Activated CD4-positive, alpha-beta T cell treated with anti-CD3 and anti-CD28 coated beads, Interleukin-2, amount 50 U/mL, for 16 hours (primary cell): ENCODE data around the gene HNRNPA1.
"Not testable (repeated sequence)": the region's sequence is repeated elsewhere in the genome, so short reads cannot be mapped to it uniquely, and the experiment has no call there.

Experiments
- DNase-seq: peaks from one replicate; pipeline ENCODE4 v3.0.0-alpha.2; 2020

The HNRNPA1 gene

GRCh38 chr12:54277823-54278276 is 2.7 kb upstream of the HNRNPA1 start:
- DNase-seq: no peak

- DNase-seq: no peak
These were observed 1.3 kb upstream of the HNRNPA1 start for GRCh38 chr12:54279227-54279631.

GRCh38 chr12:54279632-54280467 is 676 bp upstream of the HNRNPA1 start, which contains the start of gene CBX5:
CBX5 (minus strand) TSS chr12:54280122; CDS start chr12:54257650, 22,472 bp downstream.
- DNase-seq: peak; percentile 99

- peak; percentile 65 for DNase-seq
These were observed 724 bp downstream of the HNRNPA1 start for GRCh38 chr12:54281261-54281638.

DNA sequence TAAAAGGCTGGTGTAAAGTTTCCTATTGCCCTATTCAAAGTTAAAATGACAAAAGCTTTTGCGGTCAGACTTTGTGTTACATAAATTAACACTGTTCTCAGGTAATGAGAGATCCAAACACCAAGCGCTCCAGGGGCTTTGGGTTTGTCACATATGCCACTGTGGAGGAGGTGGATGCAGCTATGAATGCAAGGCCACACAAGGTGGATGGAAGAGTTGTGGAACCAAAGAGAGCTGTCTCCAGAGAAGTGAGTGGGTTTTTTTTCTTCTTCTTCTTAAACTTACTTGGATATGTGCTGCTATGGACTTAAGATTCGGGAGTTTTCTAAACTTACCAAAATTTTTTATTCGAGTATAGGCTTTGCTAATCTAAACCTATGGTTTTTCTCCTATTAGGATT is 1.2 kb downstream of the HNRNPA1 start:
- DNase-seq: not testable (repeated sequence)

DNA sequence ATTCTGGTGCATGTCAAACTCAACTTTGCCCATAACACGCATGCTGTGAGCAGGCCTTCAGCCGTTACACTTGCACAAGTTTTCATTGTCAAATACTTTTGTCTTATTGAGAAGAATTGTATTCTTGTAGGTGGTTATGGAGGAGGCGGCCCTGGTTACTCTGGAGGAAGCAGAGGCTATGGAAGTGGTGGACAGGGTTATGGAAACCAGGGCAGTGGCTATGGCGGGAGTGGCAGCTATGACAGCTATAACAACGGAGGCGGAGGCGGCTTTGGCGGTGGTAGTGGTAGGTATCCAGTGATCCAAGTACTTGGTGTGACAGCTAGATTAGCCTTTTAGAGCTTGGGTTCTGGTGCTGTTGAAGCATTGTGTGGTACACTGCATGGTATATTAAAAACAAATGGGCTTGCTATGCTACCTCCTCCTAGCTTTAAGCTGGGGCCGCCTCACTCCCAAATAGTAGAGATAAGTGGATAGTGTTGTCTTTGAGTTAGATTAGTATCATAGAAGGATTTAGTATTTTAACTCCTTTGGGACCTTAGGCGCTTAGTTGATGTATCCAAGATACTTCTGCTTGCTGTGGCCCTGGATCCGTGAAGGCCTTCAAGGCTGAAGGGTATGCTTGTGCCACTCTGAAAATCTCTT is 2.5 kb downstream of the HNRNPA1 start:
- DNase-seq: no peak

GRCh38 chr12:54284070-54284780 is 3.7 kb downstream of the HNRNPA1 start:
- not testable (repeated sequence) for DNase-seq

GRCh38 chr12:54285150-54286041 is 4.9 kb downstream of the HNRNPA1 start:
- no peak for DNase-seq

DNA sequence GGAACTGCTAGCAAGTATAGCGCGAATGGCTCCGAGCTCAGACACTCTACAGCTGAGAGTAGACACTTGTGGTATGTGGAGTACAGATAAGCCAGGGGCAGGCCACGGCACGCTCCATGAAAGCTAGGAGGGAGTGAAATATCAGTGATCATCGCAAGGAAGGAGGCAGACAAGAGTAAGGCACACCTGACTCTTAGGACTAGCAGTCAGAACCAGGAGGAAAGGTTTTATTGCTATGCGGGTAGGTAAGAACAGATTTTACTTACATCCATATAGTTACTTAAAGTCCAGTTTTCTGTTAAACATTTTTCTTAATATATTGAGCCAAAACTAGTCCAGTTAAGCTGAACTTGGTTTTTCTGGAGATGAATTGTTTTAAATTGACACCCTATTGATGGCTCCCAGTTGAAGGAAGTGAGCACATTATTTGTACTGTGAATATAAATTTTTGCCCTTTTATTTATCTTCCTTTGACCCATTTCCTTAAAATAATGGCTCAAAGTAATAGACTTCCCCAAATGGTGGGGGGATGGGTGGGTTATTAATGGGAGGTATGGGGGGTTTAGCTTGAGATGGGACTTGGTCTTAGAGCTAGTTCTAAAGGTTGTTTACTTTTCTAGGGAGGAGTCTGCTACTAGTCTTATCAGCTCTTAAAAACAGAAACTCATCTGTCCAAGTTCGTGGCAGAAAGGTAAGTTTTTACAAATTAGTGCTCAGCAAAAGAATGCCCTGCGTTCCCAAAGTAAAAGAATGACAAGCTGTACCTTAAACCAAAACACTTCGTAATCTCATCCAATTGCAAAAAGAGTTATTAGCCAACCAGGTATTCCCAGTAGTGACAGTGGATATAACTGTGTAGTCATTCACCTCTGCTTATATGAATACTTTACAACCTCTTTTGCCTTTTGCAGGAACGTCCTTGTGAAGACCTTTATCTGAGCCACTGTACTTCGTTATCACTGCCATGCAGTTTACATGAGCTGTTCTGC is 5.8 kb downstream of the HNRNPA1 start:
- no peak for DNase-seq

DNA sequence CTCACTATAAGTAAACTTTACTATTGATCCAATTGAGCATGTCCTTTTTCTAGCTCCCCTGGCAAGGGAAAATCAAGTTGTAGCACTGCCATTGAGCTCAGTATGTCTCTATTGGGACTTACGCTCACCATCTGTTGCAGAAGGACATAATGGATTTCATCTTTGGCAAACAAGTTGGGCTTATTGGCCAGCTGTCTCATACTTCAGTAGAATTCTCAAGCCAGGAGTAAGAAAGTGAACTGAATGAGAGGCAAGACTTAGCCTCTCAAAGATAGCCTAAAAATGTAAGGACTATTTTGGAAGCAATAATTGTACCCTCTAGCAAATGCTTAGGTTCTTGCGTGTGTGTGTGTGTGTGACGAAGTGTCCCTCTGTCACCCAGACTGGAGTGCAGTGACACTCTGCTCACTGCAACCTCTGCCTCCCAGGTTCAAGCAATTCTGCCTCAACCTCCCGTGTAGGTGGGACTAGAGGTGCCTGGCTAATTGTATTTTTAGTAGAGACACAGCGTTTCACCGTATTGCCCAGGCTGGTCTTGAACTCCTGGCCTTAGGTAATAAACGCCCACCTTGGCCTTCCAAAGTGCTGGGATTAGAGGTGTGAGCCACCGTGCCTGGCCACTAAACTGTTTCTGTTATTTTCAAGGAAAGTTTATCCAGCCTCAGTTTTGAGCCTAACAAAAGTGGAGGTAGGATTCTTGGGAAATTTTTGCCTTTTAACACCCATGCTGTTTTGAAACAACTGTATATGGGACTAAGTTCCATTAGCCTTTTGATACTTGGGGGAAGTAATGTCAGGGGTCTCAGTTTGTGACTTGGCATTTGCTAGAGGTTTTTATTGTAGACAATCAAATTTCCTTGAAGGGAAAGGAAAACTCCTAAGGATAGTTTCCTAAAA is 7.0 kb downstream of the HNRNPA1 start:
- no peak for DNase-seq

- no peak for DNase-seq
These were observed 11.8 kb downstream of the HNRNPA1 start for GRCh38 chr12:54292083-54292930.

- DNase-seq: no peak
These were observed 12.4 kb downstream of the HNRNPA1 start for GRCh38 chr12:54292931-54293241.

DNA sequence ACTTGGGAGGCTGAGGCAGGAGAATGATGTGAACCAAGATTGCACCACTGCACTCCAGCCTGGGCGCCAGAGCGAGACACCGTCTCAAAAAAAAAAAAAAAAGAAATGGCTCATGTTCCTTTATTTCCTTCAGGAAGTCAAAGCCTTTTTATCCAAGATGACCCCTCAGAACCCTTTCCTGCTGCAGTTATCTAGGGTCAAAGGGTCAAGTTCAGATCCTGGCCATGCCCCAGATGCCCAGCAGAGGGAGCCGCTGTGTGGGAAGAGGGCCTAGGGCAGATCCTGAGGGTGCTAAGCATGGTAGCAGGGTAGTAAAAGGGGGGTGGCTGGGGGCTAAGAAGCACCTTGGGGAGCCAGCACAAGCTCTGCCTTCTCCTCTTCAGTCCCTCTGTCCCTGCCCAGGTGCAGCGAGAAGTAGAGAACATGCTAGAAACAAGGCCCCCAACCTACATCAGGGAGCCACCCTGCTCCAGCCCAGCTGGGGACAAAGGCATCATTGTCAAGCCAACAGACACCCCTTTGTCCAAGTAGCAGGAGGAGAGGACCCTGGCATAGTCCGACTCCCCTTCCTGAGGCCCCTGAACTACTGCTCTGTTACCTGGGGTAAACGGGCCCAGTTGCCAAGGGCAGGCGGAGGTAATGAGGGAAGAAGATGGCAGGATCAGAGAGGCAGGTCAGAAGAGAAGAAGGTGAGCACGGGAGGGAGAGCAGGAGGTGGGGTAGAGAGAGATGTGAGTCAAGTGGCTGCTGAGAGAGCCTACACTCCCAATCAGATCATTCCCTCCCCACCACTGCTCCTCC is 13.8 kb downstream of the HNRNPA1 start:
- DNase-seq: peak; percentile 68

- no peak for DNase-seq
These were observed 14.5 kb downstream of the HNRNPA1 start for GRCh38 chr12:54294953-54295566.

GRCh38 chr12:54296393-54297099 is 16.0 kb downstream of the HNRNPA1 start:
- no peak for DNase-seq

DNA sequence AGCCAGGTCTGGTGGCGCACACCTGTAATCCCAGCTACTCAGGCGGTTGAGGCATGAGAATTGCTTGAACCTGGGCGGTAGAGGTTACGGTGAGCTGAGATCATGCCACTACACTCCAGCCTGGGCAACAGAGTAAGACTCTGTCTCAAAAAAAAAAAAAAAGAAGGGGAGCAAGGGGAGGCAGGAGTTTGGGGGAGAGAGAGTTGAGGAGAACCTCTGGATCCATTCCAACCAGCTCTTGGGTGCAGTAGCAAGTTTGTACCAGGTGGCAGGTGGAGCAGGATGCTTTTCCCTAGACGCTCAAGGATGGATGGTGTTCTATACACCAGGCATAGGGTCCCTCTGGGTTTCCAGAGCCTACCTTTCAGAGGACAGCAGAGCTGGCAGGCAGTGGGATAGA is 18.4 kb downstream of the HNRNPA1 start:
- no peak for DNase-seq

GRCh38 chr12:54299515-54300224 is 19.1 kb downstream of the HNRNPA1 start:
- DNase-seq: no peak
